ENCODE data around the gene CDH13. TPM values are rescaled to one million over a fixed set of nuclear protein-coding genes. Genes with fewer than 3 reads are reported as not detected.

CDH13 gene
- 10 to 100 TPM in 2 of 5 donors, 1 to 10 TPM in 1, under 1 TPM in 1, not detected in 1; 0.29 to 21.4 (median 6.9) TPM for total RNA-seq
- polyA plus RNA-seq, result 1 to 10 TPM in 1 of 3 donors, under 1 TPM in 2; 0.12 to 1.7 (median 0.31) TPM
- long read RNA-seq, donor 1, result 0 reads
- long read RNA-seq, donor 2, result 0 reads
- long read RNA-seq, donor 3, result 0 reads
- long read RNA-seq, donor 4, result 0 reads
- long read RNA-seq, donor 5, result 0 reads
- long read RNA-seq, donor 6, result 0 reads
- long read RNA-seq, donor 7, result 0 reads
- long read RNA-seq, donor 8, result 0 reads
- long read RNA-seq, donor 9, result 0 reads
- long read RNA-seq, donor 10, result 0 reads

DNA sequence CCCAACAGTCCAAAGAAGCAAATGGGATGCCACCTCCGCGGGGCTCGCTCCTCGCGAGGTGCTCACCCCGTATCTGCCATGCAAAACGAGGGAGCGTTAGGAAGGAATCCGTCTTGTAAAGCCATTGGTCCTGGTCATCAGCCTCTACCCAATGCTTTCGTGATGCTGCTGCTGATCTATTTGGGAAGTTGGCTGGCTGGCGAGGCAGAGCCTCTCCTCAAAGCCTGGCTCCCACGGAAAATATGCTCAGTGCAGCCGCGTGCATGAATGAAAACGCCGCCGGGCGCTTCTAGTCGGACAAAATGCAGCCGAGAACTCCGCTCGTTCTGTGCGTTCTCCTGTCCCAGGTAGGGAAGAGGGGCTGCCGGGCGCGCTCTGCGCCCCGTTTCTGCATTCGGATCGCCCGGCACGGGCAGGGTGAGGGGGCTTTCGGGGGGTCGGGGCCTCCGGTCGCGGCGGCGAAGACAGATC, at the start of gene CDH13:
Gene CDH13, plus strand, starts transcription at position 179 of the 471 bp plus-strand sequence.
- DNase-seq, result peak; percentile 26 to 58
- H3K9me3 ChIP-seq, result no peaks in the 10 kb centered on the region
- peaks cover 8 to 42% (median 17%) of the 10 kb centered on the region in 4 donors for H3K4me1 ChIP-seq
- no peaks in the 10 kb centered on the region for H3K36me3 ChIP-seq
- intact Hi-C loops (cut with DNase I; ENCODE audit: low total_unique reads), result no loop called here
- peak within 1 kb of the TSS; percentile 41 to 57 (median 50) for H3K4me3 ChIP-seq
- TF ChIP-seq, protein P1, sequence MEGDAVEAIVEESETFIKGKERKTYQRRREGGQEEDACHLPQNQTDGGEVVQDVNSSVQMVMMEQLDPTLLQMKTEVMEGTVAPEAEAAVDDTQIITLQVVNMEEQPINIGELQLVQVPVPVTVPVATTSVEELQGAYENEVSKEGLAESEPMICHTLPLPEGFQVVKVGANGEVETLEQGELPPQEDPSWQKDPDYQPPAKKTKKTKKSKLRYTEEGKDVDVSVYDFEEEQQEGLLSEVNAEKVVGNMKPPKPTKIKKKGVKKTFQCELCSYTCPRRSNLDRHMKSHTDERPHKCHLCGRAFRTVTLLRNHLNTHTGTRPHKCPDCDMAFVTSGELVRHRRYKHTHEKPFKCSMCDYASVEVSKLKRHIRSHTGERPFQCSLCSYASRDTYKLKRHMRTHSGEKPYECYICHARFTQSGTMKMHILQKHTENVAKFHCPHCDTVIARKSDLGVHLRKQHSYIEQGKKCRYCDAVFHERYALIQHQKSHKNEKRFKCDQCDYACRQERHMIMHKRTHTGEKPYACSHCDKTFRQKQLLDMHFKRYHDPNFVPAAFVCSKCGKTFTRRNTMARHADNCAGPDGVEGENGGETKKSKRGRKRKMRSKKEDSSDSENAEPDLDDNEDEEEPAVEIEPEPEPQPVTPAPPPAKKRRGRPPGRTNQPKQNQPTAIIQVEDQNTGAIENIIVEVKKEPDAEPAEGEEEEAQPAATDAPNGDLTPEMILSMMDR (IDR thresholded peaks at IDR 0.05), result no peak
- TF ChIP-seq POLR2AphosphoS5 (IDR thresholded peaks at IDR 0.05) (no peak), POLR2A (IDR thresholded peaks at IDR 0.05) (no peak)
- peaks cover 7 to 87% (median 27%) of the 10 kb centered on the region in 3 donors for H3K27me3 ChIP-seq
- WGBS, 5 donors, result 1 to 4% (median 3%) methylated on average over 16 to 39 of the region's 39 CpGs
- H3K27ac ChIP-seq, result peak within 1 kb of the TSS in 3 of 5 donors; percentile 17 to 66 (median 44)

DNA sequence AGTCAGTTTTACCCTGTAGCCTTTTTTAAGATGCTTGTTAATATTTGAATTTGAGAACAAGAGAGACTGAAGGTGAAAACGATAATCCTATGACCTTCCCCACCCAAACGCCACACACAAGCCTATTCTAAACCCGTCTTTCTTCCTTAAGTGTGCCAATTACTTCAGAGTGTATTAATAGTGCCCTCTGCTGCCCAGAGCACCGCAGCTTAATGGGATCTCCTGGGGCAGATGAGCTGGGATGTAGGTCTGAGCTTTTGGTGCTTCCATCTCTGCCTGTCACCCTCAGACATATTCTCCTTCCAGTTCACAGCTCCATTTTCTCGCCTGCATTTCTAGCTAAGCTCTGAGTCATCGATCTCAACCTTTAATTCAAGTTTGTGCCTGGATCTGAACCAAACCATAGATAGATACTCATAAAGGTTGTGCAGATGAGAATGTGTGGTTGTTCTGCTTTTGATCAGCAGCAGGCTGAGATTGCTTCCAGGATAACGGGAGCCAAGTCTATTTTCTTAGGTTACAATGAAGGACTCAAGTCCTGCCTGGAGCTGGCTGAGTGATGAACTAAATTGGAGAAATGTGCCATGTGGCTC, 46.4 kb upstream of the CDH13 start:
- WGBS, 5 donors, result 23 to 34% (median 27%) methylated on average over 7 of the region's 7 CpGs
- intact Hi-C loops (cut with DNase I; ENCODE audit: low total_unique reads), result no loop called here
- peaks cover 0 to 15% (median 10%) of the 10 kb centered on the region in 4 donors for H3K4me1 ChIP-seq

DNA sequence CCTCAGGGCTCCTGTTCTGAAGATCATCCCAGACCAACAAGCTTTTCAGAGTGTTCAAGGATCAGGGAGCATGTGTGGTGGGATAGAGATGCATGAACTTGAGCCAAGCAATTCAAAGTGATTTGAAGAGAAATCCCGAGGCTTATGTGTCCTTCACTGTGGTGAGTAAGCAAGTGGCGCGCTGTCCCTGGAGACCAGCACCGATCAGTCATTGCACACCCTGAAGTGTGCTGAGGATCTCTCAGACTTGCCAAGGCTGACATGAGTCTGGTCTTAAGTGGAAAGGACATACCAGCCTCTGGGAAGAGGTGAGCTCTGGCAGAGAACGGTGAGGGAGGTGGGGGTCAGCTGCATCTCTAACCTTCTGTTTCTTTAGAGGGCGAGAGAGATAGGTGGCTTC, 43.8 kb upstream of the CDH13 start:
- no peaks in the 10 kb centered on the region for H3K9me3 ChIP-seq
- peaks cover 0 to 22% (median 16%) of the 10 kb centered on the region in 4 donors for H3K4me1 ChIP-seq
- no peaks in the 10 kb centered on the region for H3K27me3 ChIP-seq
- DNase-seq, result no peak
- TF ChIP-seq EP300 (IDR thresholded peaks at IDR 0.05) (no peak), POLR2A (IDR thresholded peaks at IDR 0.05) (no peak)
- TF ChIP-seq, protein P1 (IDR thresholded peaks at IDR 0.05), result no peak
- intact Hi-C loops (cut with DNase I; ENCODE audit: low total_unique reads), result no loop called here
- WGBS, 5 donors, result 71 to 89% (median 88%) methylated on average over 6 of the region's 6 CpGs
- H3K4me3 ChIP-seq, result no peak overlapping the region
- H3K36me3 ChIP-seq, result no peaks in the 10 kb centered on the region
- H3K27ac ChIP-seq, result no peak overlapping the region

More for the DNA sequence above, 46.4 kb upstream of the CDH13 start:
- H3K9me3 ChIP-seq, result no peaks in the 10 kb centered on the region
- H3K27ac ChIP-seq, result no peak overlapping the region
- no peaks in the 10 kb centered on the region for H3K36me3 ChIP-seq
- no peak overlapping the region for H3K4me3 ChIP-seq
- peak; percentile 35 to 74 for DNase-seq
- TF ChIP-seq POLR2AphosphoS5 (IDR thresholded peaks at IDR 0.05) (no peak), POLR2A (IDR thresholded peaks at IDR 0.05) (no peak), EP300 (IDR thresholded peaks at IDR 0.05) (no peak)
- TF ChIP-seq, protein P1 (IDR thresholded peaks at IDR 0.05), result no peak
- H3K27me3 ChIP-seq, result no peaks in the 10 kb centered on the region

DNA sequence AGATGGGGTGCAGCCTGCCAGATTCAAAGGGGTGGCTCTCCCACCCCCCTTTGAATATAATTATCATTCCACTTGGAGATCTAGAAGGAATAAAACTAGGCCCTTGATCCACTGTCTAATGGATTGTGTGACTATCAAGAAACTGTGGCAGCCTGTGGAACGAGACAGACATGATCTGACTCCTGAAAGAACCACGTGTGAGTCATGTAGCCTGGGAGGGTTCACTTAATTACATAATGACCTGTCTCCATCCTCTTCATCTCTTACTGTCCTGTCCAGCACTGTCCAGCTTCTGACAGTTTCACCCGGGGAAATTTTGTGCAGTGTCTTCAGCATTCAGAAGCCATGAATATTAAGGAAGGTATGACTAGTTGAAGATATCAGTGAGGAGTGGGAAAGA, 43.3 kb upstream of the CDH13 start:
- TF ChIP-seq EP300 (IDR thresholded peaks at IDR 0.05) (no peak), POLR2A (IDR thresholded peaks at IDR 0.05) (no peak), POLR2AphosphoS5 (IDR thresholded peaks at IDR 0.05) (no peak)
- TF ChIP-seq, protein P1 (IDR thresholded peaks at IDR 0.05), result no peak
- H3K27me3 ChIP-seq, result no peaks in the 10 kb centered on the region
- no peaks in the 10 kb centered on the region for H3K36me3 ChIP-seq
- DNase-seq, result no peak
- intact Hi-C loops (cut with DNase I; ENCODE audit: low total_unique reads), result no loop called here
- no peak overlapping the region for H3K27ac ChIP-seq
- 65 to 78% (median 76%) methylated on average over 3 of the region's 3 CpGs for WGBS, 5 donors
- no peaks in the 10 kb centered on the region for H3K9me3 ChIP-seq
- no peak overlapping the region for H3K4me3 ChIP-seq
- peaks cover 0 to 25% (median 19%) of the 10 kb centered on the region in 4 donors for H3K4me1 ChIP-seq
